CMK (cell line): Measurements from ENCODE around the gene GPR83.
"Not testable (repeated sequence)": the region's sequence is repeated elsewhere in the genome, so short reads cannot be mapped to it uniquely, and the experiment has no call there.

Experiments used
- DNase-seq: peaks from one replicate; pipeline ENCODE4 v3.0.0-alpha.2; 2010; ENCODE audit warnings: low read depth

The GPR83 gene

GRCh38 chr11:94400839-94401772, at the start of gene GPR83:
Gene GPR83, minus strand, starts transcription at chr11:94401419. Its CDS starts 172 bp downstream, at chr11:94401247.
- DNase-seq = no peak

- DNase-seq = no peak
Measured at GRCh38 chr11:94450048-94450447, 48.8 kb upstream of the GPR83 start.

DNA sequence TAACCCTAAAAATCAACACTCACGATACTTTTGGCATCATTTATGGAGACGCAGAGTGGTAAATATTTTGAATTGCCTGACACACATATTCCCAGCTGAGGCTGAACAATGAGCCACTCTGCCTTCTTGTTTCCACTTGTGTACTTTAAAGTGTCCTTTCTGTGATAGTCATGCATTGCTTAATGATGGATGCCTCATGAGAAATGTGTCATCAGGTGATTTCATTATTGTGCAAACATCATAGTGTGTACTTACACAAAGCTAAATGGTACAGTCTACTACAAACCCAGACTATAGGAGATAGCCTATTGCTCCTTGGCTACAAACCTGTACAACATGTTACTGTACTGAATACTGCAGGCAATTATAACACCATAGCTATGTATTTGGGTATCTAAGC, 48.2 kb upstream of the GPR83 start:
- DNase-seq = no peak

DNA sequence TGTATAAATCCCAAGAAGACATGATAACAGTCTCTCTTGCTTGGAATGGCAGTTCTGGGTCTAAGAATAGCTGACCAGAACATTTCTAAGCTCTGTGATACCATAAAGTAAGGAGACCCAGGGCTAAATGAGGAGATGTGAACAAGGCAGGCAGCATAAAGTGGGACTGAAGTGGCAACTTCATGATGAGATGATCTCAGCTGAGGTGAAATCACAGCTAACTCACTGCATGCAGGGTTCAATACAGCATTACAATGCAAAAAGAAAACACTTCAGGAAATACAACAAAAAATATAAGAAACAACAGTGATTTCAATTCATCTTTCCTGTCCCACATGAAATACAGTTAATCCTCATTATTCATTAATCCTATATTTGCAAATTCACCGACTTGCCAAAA, 47.8 kb upstream of the GPR83 start:
- DNase-seq = no peak

GRCh38 chr11:94447149-94447548, 45.9 kb upstream of the GPR83 start:
- no peak for DNase-seq

- no peak for DNase-seq
Measured at GRCh38 chr11:94445641-94446040, 44.4 kb upstream of the GPR83 start.

- DNase-seq = no peak
Measured at GRCh38 chr11:94433049-94433448, 31.8 kb upstream of the GPR83 start.

DNA sequence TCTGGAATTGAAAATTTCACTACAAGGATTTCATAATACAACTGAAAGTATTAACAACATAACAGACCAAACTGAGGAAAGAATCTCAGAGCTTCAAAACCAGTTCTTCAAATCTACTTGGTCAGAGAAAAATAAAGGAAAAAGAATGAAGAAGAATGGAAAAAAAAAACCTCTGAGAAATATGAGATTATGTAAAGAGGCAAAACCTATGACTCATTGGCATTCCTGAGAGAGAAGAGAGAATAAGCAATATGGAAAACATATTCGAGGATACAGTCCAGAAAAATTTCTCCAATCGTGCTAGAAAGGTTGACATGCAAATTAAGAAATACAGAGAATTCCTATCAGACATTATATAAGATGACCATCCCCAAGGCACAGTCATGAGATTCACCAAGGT, 23.4 kb upstream of the GPR83 start:
- DNase-seq = no peak

GRCh38 chr11:94424011-94424410, 22.8 kb upstream of the GPR83 start:
- DNase-seq = no peak

- DNase-seq = no peak
Measured at GRCh38 chr11:94423507-94423906, 22.3 kb upstream of the GPR83 start.

GRCh38 chr11:94418123-94418765, 17.0 kb upstream of the GPR83 start:
- DNase-seq = no peak

GRCh38 chr11:94417386-94417987, 16.3 kb upstream of the GPR83 start:
- DNase-seq = no peak

DNA sequence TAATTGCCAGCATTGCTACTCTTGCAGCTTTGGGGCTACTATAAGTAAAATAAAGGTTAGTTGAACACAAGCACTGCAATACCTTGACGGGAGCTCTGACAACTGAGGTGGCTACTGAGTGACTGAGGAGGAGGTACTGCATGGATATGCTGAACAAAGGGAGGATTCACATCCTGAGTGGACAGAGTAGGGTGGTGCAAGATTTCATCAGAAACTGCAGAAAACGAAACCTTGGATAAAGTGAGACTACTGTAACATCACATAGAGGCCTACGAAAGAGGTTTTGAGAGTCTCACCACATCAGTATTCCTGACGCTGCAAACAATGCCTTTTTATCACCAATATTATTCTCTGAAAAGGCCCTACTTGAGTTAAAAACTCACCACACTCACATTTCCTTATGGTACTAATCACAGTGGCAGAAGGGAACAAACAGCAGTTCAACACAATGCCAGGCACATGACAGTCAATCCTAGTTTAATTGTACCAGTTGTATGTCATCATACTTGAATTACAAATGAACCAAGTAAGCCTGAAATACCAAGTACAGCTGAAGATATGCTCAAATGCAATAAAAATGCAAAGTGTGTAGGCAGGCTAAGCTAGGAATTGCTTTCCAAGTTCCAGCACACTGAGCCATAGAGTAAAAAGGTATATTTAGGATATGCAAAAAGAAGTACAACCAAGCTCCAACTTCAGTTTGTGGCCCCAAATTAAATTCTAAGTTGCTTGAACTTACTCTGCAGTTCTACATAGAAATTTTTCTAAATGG, 4.0 kb upstream of the GPR83 start:
- no peak for DNase-seq

- DNase-seq = no peak
Measured at GRCh38 chr11:94402355-94402754, 1.1 kb upstream of the GPR83 start.

DNA sequence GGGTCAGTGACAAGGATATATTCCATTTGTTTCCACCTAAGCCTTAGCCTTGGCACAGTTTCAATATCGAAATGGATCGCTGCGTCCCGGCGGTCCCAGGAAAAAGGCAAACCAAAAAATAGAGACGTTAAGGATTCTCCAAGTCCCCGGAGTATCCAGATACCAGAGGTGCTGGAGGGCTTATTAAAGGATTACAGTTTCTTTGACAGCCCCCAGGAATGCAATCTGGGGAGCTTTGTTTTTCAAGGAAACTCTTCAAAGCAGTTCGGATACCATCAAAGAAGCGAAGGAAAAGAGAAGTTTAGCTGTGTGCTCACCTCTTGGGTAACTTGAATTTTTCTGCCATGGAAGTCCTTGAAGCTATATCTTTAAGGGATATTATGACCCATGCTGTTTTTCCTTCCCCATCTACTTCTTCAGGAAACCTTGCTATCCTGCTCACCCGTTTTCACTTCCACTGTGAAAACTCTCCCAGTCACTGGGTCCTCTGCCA, 600 bp upstream of the GPR83 start:
- no peak for DNase-seq

DNA sequence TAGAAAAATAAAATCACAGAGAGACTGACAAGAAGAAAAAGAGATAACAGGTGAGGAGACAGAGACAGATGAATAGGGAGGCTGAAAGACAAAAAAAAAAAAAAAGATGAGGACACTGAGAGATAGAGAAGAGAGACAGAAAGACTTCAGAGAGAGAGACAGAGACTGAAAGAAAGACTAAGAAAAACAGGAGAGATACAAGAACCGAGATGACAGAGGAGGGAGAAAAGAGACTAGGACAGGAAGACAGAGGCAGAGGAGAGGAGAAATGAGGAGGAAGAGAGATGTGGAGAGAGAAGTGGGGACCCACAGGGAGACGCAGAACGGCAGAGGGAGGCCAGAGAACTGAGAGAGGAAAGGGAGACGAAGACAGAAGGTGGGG, 771 bp downstream of the GPR83 start:
- no peak for DNase-seq

DNA sequence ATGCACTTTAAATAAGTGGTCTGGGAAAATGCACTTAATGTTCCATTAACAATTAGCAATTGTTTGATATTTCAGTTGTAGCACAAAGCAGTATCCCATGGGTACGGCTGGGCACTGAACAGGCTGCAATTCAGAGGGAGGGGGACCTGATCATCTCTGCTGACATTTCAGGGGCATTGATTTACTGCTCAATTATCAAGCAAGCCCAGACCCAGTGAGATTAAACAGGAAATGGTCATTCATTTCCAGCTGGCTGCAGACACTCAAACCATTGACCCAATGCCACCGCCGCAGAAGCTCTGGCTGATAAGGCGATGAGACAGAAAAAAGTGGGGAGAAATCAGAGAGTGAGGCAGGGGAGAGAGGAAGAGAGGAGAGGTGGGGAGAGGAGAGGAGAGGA, 1.2 kb downstream of the GPR83 start:
- DNase-seq = no peak

- DNase-seq = no peak
Measured at GRCh38 chr11:94398101-94398500, 3.1 kb downstream of the GPR83 start.

DNA sequence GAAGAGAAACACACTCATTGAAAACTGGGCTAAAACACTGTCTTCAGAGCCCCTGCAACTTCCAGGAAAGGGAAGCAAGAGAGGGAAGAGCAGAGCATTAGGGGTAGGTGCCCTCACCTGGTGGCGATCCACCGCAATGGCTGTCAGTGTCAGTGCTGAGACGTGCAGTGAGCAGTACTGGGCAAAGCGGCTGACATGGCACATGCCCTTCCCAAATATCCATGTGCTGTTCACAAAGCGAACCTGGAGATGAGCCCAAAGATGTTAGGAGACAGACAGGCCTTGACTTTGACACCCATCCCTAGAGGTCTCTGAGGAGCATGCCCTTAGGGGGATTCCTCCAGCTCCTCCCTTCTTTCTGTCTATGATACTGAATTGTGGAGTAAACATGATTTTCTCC, 4.9 kb downstream of the GPR83 start:
- DNase-seq = no peak

- not testable (repeated sequence) for DNase-seq
Measured at GRCh38 chr11:94391937-94392336, 9.3 kb downstream of the GPR83 start.

DNA sequence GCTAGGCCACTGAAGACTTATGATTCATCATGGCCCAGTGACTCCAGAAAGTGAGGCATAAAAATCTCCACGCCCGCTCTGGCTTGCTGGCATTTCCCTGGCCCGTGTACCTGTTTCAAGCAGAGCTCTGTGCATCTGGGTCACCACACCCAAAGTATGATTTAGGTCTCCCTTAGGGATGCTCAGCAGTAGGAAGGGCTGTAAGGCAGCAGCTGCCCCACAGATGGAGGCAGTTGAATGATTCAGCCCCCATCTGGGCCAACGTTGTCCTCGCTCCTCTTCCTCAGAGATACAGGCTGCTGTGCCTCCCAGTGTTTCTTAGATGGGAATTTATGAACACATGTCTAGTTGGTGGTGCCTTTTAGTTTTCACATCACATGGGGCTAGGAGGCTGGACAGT, 21.6 kb downstream of the GPR83 start:
- DNase-seq = no peak

- DNase-seq = no peak
Measured at GRCh38 chr11:94376841-94377240, 24.4 kb downstream of the GPR83 start.
